Mucosa of stomach (tissue), 1 donor: ENCODE results near the gene PI4KA.
A peak's percentile ranks its signal among the peaks of the same experiment; 100 is the strongest.

ENCODE experiments used
- H3K27me3 ChIP-seq: one replicate; pipeline ENCODE4 v1.7.0; 2013; ENCODE audit warnings: mild to moderate bottlenecking, low read length; ENCODE audit not compliant: control insufficient read depth, insufficient read depth
- H3K36me3 ChIP-seq: one replicate; pipeline ENCODE4 v1.7.0; 2013; ENCODE audit warnings: low read length; ENCODE audit not compliant: control insufficient read depth, insufficient read depth
- H3K4me1 ChIP-seq: one replicate; pipeline ENCODE4 v1.7.0; 2013; ENCODE audit warnings: mild to moderate bottlenecking, low read length; ENCODE audit not compliant: control insufficient read depth, insufficient read depth
- H3K4me3 ChIP-seq: one replicate; pipeline ENCODE4 v1.7.0; 2013; ENCODE audit warnings: low read length
- H3K9ac ChIP-seq: one replicate; pipeline ENCODE4 v1.7.0; 2013; ENCODE audit warnings: mild to moderate bottlenecking, low read length, moderate library complexity
- H3K9me3 ChIP-seq: one replicate; pipeline ENCODE4 v1.7.0; 2013; ENCODE audit warnings: mild to moderate bottlenecking, low read length, moderate library complexity; ENCODE audit not compliant: control insufficient read depth
- donor health status: Pancreatic carcinoma.

PI4KA gene

DNA sequence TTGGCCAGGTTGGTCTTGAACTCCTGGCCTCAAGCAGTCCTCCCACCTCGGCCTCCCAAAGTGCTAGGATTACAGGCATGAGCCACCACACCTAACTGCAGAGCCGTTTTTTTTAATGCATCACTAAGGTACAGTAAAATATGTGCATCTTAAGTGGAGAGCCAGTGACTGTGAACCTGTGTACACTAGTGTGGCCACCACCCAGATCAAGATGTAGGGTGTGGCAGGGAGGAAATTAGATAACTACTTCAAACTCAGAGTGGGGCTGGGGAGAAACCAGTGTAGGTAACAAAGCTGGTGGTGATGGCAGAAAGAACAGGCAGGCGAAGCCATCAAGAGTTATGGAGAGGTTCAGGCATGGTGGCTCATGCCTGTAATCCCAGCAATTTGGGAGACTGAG lies 14.6 kb upstream of the PI4KA start:
- Histone ChIP-seq H3K27me3 (no peaks in the 10 kb centered on the region), H3K4me3 (no peak overlapping the region), H3K9me3 (no peaks in the 10 kb centered on the region), H3K36me3 (peaks cover 6% of the 10 kb centered on the region), H3K9ac (no peak overlapping the region), H3K4me1 (no peaks in the 10 kb centered on the region)

GRCh38 chr22:20869234-20869633 lies 10.6 kb upstream of the PI4KA start:
- Histone ChIP-seq H3K4me3 (no peak overlapping the region), H3K9ac (no peak overlapping the region), H3K9me3 (no peaks in the 10 kb centered on the region), H3K27me3 (no peaks in the 10 kb centered on the region), H3K36me3 (peaks cover 6% of the 10 kb centered on the region), H3K4me1 (peaks cover 28% of the 10 kb centered on the region)

DNA sequence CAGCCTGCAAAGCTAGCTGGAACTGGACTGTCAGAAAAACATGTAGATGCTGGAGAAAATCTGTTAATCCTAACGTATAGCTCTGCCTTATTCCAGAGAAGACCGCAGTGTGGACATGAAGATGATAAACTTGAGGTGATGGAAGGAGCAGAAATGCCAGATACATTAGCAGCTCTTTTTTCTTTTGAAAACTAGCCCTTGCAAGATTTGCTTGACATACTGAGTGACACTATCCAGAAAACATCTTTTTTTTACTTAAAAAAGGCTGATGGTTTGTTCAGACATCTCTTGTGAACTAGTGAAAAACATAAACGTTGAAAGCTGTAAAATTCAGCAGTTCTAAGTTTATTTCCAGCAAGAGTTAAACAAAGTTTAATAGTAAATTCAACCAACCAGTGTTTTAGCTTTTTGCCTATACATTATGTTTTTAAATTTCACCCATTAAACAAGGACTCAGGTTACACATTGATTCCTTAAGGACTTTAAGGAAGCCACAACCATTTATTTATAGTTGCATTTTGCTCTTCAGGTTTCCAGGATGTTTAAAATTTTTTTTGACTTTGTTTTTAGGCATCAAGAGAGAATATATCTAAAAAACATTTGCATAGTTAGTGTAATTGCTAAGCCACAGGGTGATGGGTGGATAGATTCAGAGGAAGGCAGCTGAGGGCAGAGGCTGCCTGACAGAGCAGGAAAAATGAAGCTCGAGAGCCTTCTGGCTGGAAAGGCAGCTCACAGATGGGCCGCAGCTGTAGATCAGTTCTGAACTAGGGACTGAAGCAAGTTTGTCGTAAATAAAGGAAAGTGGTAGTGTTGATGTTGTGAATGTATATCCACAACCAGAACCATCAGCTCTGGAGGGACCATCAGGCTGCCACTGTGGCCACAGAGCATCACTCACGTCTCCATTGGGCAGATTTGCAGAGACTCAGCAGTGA lies 9.7 kb upstream of the PI4KA start:
- H3K9ac ChIP-seq: no peak overlapping the region
- H3K27me3 ChIP-seq: no peaks in the 10 kb centered on the region
- no peaks in the 10 kb centered on the region for H3K9me3 ChIP-seq
- H3K4me3 ChIP-seq: peak overlapping the region; percentile 16
- peaks cover 6% of the 10 kb centered on the region for H3K36me3 ChIP-seq
- peaks cover 28% of the 10 kb centered on the region for H3K4me1 ChIP-seq

DNA sequence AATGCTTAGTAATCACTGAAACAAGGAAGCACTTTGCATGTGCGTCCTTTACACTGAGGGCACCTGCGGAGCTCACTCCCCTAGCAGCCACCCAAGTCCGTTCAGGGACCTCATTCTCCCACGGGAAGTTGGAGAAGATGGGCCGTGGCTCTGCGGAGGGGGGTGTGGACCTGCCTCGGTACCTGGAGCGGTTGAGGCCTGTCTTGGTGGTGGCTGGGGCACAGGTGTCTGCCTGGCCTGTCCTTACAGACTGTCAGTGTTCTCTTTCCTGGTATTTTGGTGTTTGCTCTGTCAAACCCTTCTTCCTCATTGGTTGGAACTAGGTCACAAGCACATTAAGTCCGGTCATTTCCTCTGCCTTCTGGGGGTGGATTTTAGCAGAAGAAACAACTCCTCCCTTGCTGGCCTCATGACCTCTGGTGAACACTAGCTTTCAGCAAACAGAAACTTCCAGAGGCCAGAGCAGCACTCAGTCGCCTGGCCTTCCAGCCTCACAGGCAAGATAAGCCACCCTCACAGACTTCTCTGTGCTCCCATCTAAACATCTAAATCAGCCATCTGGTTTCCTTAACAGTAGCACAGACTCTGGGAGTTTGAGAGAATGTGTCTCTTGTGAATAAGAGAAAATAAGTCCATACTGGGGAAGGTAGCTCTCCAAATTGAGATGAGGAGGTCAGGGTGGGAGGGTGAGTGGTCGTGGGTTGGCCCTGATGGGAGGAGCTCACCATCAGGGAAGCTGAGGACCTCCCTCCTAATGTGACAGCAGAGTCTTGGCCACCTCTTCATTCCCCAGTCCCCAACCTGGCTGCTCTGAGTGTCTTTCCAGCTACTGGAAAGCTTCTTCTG lies 8.8 kb upstream of the PI4KA start:
- Histone ChIP-seq H3K36me3 (peaks cover 6% of the 10 kb centered on the region), H3K9me3 (no peaks in the 10 kb centered on the region), H3K27me3 (no peaks in the 10 kb centered on the region), H3K4me3 (peak overlapping the region; percentile 16), H3K9ac (peak overlapping the region; percentile 29), H3K4me1 (peaks cover 28% of the 10 kb centered on the region)

GRCh38 chr22:20866736-20867135 lies 8.1 kb upstream of the PI4KA start:
- H3K4me3 ChIP-seq: no peak overlapping the region
- H3K36me3 ChIP-seq: peaks cover 6% of the 10 kb centered on the region
- no peaks in the 10 kb centered on the region for H3K27me3 ChIP-seq
- no peaks in the 10 kb centered on the region for H3K9me3 ChIP-seq
- H3K9ac ChIP-seq: peak overlapping the region; percentile 29
- peaks cover 28% of the 10 kb centered on the region for H3K4me1 ChIP-seq

- Histone ChIP-seq H3K4me1 (peaks cover 28% of the 10 kb centered on the region), H3K27me3 (no peaks in the 10 kb centered on the region), H3K4me3 (no peak overlapping the region), H3K9me3 (no peaks in the 10 kb centered on the region), H3K9ac (no peak overlapping the region), H3K36me3 (peaks cover 6% of the 10 kb centered on the region)
Measured at GRCh38 chr22:20865875-20866445, 7.3 kb upstream of the PI4KA start.

DNA sequence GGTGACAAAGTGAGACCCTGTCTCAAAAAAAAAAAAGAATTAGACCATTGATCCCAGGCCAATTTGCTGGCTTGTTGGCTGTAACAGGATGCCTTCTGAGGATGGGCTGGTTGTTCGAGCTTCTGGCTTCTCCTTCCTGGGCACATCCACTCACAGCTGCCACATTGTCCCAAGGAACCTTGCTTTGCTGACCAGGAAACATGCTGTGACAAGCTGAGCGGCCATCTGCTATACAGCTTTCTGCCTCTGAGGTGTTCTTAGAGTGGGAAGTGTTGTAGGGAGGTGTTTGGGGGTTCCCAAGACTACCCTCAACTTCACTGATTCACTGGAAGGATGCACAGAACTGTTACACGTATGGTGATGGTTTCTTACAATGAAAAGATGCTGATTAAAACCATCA lies 6.7 kb upstream of the PI4KA start:
- H3K36me3 ChIP-seq: peaks cover 3% of the 10 kb centered on the region
- H3K4me1 ChIP-seq: peaks cover 28% of the 10 kb centered on the region
- H3K4me3 ChIP-seq: no peak overlapping the region
- no peaks in the 10 kb centered on the region for H3K9me3 ChIP-seq
- H3K9ac ChIP-seq: no peak overlapping the region
- no peaks in the 10 kb centered on the region for H3K27me3 ChIP-seq

GRCh38 chr22:20864186-20864908 lies 5.7 kb upstream of the PI4KA start:
- Histone ChIP-seq H3K27me3 (no peaks in the 10 kb centered on the region), H3K4me3 (no peak overlapping the region), H3K4me1 (peaks cover 36% of the 10 kb centered on the region), H3K9me3 (no peaks in the 10 kb centered on the region), H3K36me3 (no peaks in the 10 kb centered on the region), H3K9ac (no peak overlapping the region)

DNA sequence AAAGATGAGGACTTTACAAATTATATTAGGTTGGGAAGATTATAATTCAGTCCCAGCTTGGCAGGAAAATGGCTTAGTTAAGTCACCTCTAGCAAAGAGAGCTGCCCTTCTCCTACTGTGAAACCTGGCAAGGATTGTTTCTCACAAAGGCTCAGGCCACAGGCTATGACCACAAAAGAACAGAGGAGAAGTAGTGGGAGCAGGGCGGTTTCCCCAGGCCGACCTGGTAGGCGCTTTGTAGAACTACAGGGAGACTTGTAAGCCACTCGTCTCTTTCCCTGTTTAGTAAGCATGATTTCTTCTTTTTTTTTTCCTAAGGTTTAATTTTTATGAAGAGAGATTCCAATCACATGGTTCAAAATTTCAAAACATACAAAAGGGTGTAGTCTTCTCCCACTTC lies 4.8 kb upstream of the PI4KA start:
- Histone ChIP-seq H3K9me3 (no peaks in the 10 kb centered on the region), H3K4me3 (no peak overlapping the region), H3K9ac (no peak overlapping the region), H3K4me1 (peaks cover 37% of the 10 kb centered on the region), H3K27me3 (no peaks in the 10 kb centered on the region), H3K36me3 (no peaks in the 10 kb centered on the region)

DNA sequence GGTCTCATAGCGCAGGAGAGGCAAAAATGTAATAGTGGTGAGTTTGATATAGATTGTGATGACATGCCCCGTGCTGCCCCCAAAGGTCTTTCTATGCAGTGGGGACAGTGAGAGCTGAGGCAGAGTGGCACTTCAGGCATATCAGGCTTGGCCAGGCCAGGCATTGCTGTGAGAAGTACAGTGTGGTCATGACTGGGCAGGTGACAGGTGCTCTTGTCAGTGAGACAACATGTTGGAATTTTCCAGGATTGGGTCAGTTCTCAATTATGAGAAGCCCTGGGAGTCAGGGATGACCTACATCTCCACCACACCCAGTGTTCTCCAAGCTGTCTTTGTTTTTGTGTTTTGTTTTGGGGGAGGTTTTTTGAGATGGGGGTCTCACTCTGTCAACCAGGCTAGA lies 3.9 kb upstream of the PI4KA start:
- Histone ChIP-seq H3K4me1 (peaks cover 36% of the 10 kb centered on the region), H3K36me3 (no peaks in the 10 kb centered on the region), H3K9me3 (no peaks in the 10 kb centered on the region), H3K27me3 (no peaks in the 10 kb centered on the region), H3K9ac (no peak overlapping the region), H3K4me3 (no peak overlapping the region)

- H3K9ac ChIP-seq: peak overlapping the region; percentile 82
Measured at GRCh38 chr22:20859615-20860014, 1.0 kb upstream of the PI4KA start.

More at GRCh38 chr22:20859615-20860014, 1.0 kb upstream of the PI4KA start:
- Histone ChIP-seq H3K4me1 (peaks cover 23% of the 10 kb centered on the region), H3K4me3 (peak overlapping the region; percentile 88), H3K27me3 (no peaks in the 10 kb centered on the region), H3K9me3 (no peaks in the 10 kb centered on the region), H3K36me3 (no peaks in the 10 kb centered on the region)
